HepG2 (cell line): ENCODE measurements around the gene IGSF8.

Experiments used
- ATF3 ChIP-seq: sonication (generic); formaldehyde crosslinking; IDR thresholded peaks from 2 replicates; pipeline ENCODE4 v1.4.0; 2020; ENCODE audit warnings: missing genetic modification reagents
- FOSL2 ChIP-seq: sonication (generic); formaldehyde crosslinking; IDR thresholded peaks from 2 replicates; pipeline ENCODE4 v1.4.0; 2020; ENCODE audit warnings: missing genetic modification reagents
- HMG20A ChIP-seq: IDR thresholded peaks from 2 replicates; pipeline ENCODE4 v1.6.1; 2016; ENCODE audit warnings: borderline replicate concordance
- MEIS2 ChIP-seq: sonication (generic); formaldehyde crosslinking; IDR thresholded peaks from 2 replicates; pipeline ENCODE4 v1.9.0; 2021; ENCODE audit warnings: mild to moderate bottlenecking, missing genetic modification reagents
- NR3C1 ChIP-seq: sonication (generic); formaldehyde crosslinking; IDR thresholded peaks from 2 replicates; pipeline ENCODE4 v1.4.0; 2020; ENCODE audit warnings: missing genetic modification reagents
- PHF8 ChIP-seq: sonication (generic); formaldehyde crosslinking; IDR thresholded peaks from 2 replicates; pipeline ENCODE4 v1.5.0; 2020; ENCODE audit warnings: missing genetic modification reagents
- U2AF2 ChIP-seq: fragments of 200-400 bp; formaldehyde crosslinking; IDR thresholded peaks from 2 replicates; pipeline ENCODE4 v1.6.1; 2017; ENCODE audit warnings: low read depth, mild to moderate bottlenecking, low read length
- ZNF10 ChIP-seq: sonication (generic); formaldehyde crosslinking; IDR thresholded peaks from 2 replicates; pipeline ENCODE4 v1.4.0; 2020; ENCODE audit warnings: mild to moderate bottlenecking, low read depth, missing genetic modification reagents, borderline replicate concordance
- ZNF263 ChIP-seq: sonication (generic); formaldehyde crosslinking; IDR thresholded peaks from 2 replicates; pipeline ENCODE4 v1.4.0; 2020; ENCODE audit warnings: missing genetic modification reagents
- TF ChIP-seq, protein P1 (sequence below): sonication (generic); formaldehyde crosslinking; IDR thresholded peaks from 2 replicates; pipeline ENCODE4 v1.4.0; 2020; ENCODE audit warnings: missing genetic modification reagents, borderline replicate concordance
- TF ChIP-seq, protein P2 (sequence below), 2 experiments: IDR thresholded peaks; 2 replicates each; pipeline ENCODE4 v1.6.1; 2011 to 2012; ENCODE audit warnings: low read length in 2 of 2, borderline replicate concordance in 1 of 2, low read depth in 1 of 2, mild to moderate bottlenecking in 1 of 2, moderate library complexity in 1 of 2
- TF ChIP-seq, protein P3 (sequence below): sonication (generic); formaldehyde crosslinking; IDR thresholded peaks from 2 replicates; pipeline ENCODE4 v1.5.0; 2020; ENCODE audit warnings: mild to moderate bottlenecking, missing genetic modification reagents, moderate library complexity

DNA sequence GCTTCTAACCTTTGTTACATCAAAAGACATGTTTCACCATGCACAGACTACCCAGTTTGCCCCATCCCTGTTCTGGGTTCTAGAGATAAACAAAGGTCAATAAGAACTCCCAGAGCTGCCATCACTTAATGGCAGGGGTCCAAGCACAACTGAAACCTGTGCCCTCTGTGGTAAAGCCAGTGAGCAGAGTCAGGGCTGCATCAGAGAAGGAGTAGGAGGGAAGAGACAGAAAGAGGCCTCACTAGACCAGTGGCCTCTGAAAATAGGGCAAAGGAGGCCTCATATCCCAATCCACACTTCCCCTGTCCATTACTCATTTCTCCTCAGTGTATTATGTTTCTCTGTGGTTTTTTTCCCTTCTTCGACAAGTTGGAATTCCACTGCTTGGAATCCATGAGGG lies 27.3 kb upstream of the IGSF8 start:
- TF ChIP-seq ZNF263 (CRISPR knock-in tag) (no peak), PHF8 (CRISPR knock-in tag) (no peak), MEIS2 (CRISPR knock-in tag) (no peak), FOSL2 (no peak), ATF3 (CRISPR knock-in tag) (no peak), NR3C1 (no peak), ZNF10 (no peak), U2AF2 (no peak), HMG20A (no peak)
- TF ChIP-seq, protein P1, sequence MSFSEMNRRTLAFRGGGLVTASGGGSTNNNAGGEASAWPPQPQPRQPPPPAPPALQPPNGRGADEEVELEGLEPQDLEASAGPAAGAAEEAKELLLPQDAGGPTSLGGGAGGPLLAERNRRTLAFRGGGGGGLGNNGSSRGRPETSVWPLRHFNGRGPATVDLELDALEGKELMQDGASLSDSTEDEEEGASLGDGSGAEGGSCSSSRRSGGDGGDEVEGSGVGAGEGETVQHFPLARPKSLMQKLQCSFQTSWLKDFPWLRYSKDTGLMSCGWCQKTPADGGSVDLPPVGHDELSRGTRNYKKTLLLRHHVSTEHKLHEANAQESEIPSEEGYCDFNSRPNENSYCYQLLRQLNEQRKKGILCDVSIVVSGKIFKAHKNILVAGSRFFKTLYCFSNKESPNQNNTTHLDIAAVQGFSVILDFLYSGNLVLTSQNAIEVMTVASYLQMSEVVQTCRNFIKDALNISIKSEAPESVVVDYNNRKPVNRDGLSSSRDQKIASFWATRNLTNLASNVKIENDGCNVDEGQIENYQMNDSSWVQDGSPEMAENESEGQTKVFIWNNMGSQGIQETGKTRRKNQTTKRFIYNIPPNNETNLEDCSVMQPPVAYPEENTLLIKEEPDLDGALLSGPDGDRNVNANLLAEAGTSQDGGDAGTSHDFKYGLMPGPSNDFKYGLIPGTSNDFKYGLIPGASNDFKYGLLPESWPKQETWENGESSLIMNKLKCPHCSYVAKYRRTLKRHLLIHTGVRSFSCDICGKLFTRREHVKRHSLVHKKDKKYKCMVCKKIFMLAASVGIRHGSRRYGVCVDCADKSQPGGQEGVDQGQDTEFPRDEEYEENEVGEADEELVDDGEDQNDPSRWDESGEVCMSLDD (CRISPR knock-in tag) = no peak
- TF ChIP-seq, protein P2, sequence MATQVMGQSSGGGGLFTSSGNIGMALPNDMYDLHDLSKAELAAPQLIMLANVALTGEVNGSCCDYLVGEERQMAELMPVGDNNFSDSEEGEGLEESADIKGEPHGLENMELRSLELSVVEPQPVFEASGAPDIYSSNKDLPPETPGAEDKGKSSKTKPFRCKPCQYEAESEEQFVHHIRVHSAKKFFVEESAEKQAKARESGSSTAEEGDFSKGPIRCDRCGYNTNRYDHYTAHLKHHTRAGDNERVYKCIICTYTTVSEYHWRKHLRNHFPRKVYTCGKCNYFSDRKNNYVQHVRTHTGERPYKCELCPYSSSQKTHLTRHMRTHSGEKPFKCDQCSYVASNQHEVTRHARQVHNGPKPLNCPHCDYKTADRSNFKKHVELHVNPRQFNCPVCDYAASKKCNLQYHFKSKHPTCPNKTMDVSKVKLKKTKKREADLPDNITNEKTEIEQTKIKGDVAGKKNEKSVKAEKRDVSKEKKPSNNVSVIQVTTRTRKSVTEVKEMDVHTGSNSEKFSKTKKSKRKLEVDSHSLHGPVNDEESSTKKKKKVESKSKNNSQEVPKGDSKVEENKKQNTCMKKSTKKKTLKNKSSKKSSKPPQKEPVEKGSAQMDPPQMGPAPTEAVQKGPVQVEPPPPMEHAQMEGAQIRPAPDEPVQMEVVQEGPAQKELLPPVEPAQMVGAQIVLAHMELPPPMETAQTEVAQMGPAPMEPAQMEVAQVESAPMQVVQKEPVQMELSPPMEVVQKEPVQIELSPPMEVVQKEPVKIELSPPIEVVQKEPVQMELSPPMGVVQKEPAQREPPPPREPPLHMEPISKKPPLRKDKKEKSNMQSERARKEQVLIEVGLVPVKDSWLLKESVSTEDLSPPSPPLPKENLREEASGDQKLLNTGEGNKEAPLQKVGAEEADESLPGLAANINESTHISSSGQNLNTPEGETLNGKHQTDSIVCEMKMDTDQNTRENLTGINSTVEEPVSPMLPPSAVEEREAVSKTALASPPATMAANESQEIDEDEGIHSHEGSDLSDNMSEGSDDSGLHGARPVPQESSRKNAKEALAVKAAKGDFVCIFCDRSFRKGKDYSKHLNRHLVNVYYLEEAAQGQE (IDR thresholded peaks at IDR 0.05; ENCODE audit: borderline replicate concordance in 1 of 2, low read depth in 1 of 2, low read length in 2 of 2) = no peak
- TF ChIP-seq, protein P3, sequence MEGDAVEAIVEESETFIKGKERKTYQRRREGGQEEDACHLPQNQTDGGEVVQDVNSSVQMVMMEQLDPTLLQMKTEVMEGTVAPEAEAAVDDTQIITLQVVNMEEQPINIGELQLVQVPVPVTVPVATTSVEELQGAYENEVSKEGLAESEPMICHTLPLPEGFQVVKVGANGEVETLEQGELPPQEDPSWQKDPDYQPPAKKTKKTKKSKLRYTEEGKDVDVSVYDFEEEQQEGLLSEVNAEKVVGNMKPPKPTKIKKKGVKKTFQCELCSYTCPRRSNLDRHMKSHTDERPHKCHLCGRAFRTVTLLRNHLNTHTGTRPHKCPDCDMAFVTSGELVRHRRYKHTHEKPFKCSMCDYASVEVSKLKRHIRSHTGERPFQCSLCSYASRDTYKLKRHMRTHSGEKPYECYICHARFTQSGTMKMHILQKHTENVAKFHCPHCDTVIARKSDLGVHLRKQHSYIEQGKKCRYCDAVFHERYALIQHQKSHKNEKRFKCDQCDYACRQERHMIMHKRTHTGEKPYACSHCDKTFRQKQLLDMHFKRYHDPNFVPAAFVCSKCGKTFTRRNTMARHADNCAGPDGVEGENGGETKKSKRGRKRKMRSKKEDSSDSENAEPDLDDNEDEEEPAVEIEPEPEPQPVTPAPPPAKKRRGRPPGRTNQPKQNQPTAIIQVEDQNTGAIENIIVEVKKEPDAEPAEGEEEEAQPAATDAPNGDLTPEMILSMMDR (CRISPR knock-in tag) = no peak
